ENCODE measurements around the gene TIMP2. TPM values are rescaled to one million over a fixed set of nuclear protein-coding genes. Genes with fewer than 3 reads are reported as not detected.

The TIMP2 gene
- total and polyA plus RNA-seq, 8 donors: 158 to 313 (median 179) TPM

GRCh38 chr17:78815696-78816095, 109.5 kb downstream of the TIMP2 start:
- ATAC-seq: no peak
- no peak for TF ChIP-seq CTCF (IDR thresholded peaks at IDR 0.05)
- intact Hi-C loops (cut with DNase I): no loop called here
- Histone ChIP-seq H3K27me3 (no peaks in the 10 kb centered on the region), H3K27ac (no peak overlapping the region), H3K9me3 (no peaks in the 10 kb centered on the region), H3K4me3 (no peak overlapping the region), H3K36me3 (peaks cover 0 to 100% of the 10 kb centered on the region in 2 donors), H3K4me1 (peaks cover 0 to 13% of the 10 kb centered on the region in 2 donors)
- no peak for DNase-seq

GRCh38 chr17:78812855-78813254, 112.3 kb downstream of the TIMP2 start:
- no peak for ATAC-seq
- TF ChIP-seq CTCF (IDR thresholded peaks at IDR 0.05): no peak
- no peak for DNase-seq
- intact Hi-C loops (cut with DNase I): no loop called here
- Histone ChIP-seq H3K4me3 (no peak overlapping the region), H3K27me3 (no peaks in the 10 kb centered on the region), H3K4me1 (no peaks in the 10 kb centered on the region), H3K27ac (no peak overlapping the region), H3K9me3 (no peaks in the 10 kb centered on the region), H3K36me3 (peaks cover 0 to 99% of the 10 kb centered on the region in 2 donors)

GRCh38 chr17:78808163-78808562, 117.0 kb downstream of the TIMP2 start:
- ATAC-seq (no peak), DNase-seq (no peak)
- no peak for TF ChIP-seq CTCF (IDR thresholded peaks at IDR 0.05)
- Histone ChIP-seq H3K4me1 (peaks cover 0 to 17% of the 10 kb centered on the region in 2 donors), H3K27me3 (no peaks in the 10 kb centered on the region), H3K9me3 (no peaks in the 10 kb centered on the region), H3K27ac (no peak overlapping the region), H3K36me3 (peaks cover 0 to 94% of the 10 kb centered on the region in 2 donors), H3K4me3 (no peak overlapping the region)
- intact Hi-C loops (cut with DNase I): no loop called here

GRCh38 chr17:78806451-78806850, 118.7 kb downstream of the TIMP2 start:
- Histone ChIP-seq H3K4me1 (peaks cover 0 to 19% of the 10 kb centered on the region in 2 donors), H3K27ac (no peak overlapping the region), H3K27me3 (no peaks in the 10 kb centered on the region), H3K4me3 (no peak overlapping the region), H3K9me3 (no peaks in the 10 kb centered on the region), H3K36me3 (peaks cover 0 to 93% of the 10 kb centered on the region in 2 donors)
- intact Hi-C loops (cut with DNase I): no loop called here
- no peak for TF ChIP-seq CTCF (IDR thresholded peaks at IDR 0.05)
- ATAC-seq (peak; percentile 39), DNase-seq (peak in 1 of 4 donors; percentile 51)

- DNase-seq (no peak), ATAC-seq (no peak)
- Histone ChIP-seq H3K36me3 (peaks cover 0 to 91% of the 10 kb centered on the region in 2 donors), H3K9me3 (no peaks in the 10 kb centered on the region), H3K4me1 (peaks cover 0 to 19% of the 10 kb centered on the region in 2 donors), H3K27ac (no peak overlapping the region), H3K27me3 (no peaks in the 10 kb centered on the region), H3K4me3 (no peak overlapping the region)
- intact Hi-C loops (cut with DNase I): no loop called here
- TF ChIP-seq CTCF (IDR thresholded peaks at IDR 0.05): no peak
Measured at GRCh38 chr17:78805301-78805700, 119.9 kb downstream of the TIMP2 start.
